ENCODE measurements around the gene COG2.
"Not testable (repeated sequence)": the region's sequence is repeated elsewhere in the genome, so short reads cannot be mapped to it uniquely, and the experiment has no call there.

Gene COG2

DNA sequence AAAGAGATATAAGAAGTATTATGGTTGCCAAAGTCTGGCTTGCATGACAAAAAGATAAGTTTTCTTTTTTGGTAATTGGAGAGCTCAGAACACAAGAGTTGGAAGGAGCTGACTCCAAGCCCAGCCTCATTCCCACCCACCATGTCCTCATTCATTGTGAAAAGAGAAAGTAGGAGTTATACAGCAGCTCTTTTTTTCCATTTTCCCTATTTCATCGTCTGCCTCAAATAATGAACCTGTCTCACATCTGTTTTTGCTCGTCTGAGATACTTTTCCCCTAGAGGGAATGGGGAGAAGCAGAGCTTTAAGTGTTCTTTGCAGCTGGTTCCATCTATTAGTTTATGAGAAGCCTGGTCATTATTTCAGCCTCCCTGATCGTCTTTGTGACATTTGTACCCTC lies 36.9 kb downstream of the COG2 start:
- no peak for DNase-seq (ENCODE audit: low read depth)

GRCh38 chr1:230679825-230680224 lies 37.5 kb downstream of the COG2 start:
- DNase-seq (ENCODE audit: low read depth): no peak

GRCh38 chr1:230680300-230681025 lies 38.2 kb downstream of the COG2 start:
- DNase-seq (ENCODE audit: low read depth): no peak

- peak; percentile 20 for DNase-seq (ENCODE audit: low read depth)
Observed at GRCh38 chr1:230681599-230681998, 39.3 kb downstream of the COG2 start.

- DNase-seq (ENCODE audit: low read depth): no peak
Observed at GRCh38 chr1:230682274-230682673, 40.0 kb downstream of the COG2 start.

GRCh38 chr1:230682882-230683610 lies 40.8 kb downstream of the COG2 start:
- no peak for DNase-seq (ENCODE audit: low read depth)

- no peak for DNase-seq (ENCODE audit: low read depth)
Observed at GRCh38 chr1:230684146-230684545, 41.9 kb downstream of the COG2 start.

DNA sequence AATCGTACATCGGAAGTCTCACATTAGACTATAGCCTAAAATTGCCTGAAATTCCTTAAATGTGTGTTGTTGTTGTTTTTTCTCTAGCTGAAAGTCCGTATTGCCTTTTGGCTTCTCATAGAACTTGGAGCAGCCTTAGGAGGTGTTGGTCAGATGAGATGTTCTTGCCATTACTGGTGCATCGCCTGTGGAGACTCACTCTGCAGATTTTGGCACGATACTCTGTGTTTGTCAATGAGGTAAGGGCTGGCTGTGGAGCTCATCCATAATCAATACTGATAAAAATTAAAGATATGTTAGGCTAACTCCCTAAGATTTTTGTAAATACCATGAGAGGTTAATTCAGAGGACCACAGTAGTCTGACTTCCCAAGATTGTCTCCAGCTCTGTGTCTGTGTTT lies 42.7 kb downstream of the COG2 start:
- DNase-seq (ENCODE audit: low read depth): no peak

DNA sequence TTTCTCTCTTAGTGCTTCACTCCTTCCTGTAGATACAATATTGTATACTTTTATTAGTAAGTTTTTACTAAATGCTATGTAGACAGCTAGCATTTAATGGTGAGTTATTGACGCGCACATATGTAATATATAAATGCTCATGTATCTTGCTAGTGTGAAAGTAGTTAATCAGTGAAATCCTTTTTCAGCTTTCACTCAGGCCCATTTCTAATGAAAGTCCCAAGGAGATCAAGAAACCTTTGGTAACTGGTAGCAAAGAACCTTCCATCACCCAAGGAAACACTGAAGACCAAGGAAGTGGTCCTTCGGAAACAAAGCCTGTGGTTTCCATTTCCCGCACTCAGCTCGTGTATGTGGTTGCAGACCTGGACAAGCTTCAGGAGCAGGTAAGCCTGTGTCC lies 44.5 kb downstream of the COG2 start:
- no peak for DNase-seq (ENCODE audit: low read depth)

GRCh38 chr1:230690101-230690500 lies 47.8 kb downstream of the COG2 start:
- no peak for DNase-seq (ENCODE audit: low read depth)

- DNase-seq (ENCODE audit: low read depth): no peak
Observed at GRCh38 chr1:230691615-230692014, 49.3 kb downstream of the COG2 start.

- DNase-seq (ENCODE audit: low read depth): no peak
Observed at GRCh38 chr1:230693221-230693620, 50.9 kb downstream of the COG2 start.

DNA sequence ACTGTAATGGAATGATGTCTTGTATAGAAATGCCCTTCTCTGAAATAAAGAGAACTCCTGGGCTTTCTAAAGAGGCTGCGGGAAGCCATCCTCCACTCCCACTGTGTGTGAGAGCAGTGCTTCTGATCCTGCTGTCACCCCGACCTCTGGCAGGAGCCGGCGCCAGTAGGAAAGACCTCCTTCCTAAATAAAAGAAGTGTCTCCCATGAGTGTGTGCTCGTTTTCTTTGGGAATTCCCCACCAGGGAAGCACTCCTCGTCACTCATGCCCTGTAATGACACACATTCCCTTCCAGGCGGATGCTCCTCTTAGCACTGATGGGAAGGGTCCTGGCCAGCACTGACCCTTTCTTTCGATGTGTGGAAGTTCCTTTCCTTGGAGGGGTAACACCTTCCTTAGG lies 51.5 kb downstream of the COG2 start:
- no peak for DNase-seq (ENCODE audit: low read depth)

DNA sequence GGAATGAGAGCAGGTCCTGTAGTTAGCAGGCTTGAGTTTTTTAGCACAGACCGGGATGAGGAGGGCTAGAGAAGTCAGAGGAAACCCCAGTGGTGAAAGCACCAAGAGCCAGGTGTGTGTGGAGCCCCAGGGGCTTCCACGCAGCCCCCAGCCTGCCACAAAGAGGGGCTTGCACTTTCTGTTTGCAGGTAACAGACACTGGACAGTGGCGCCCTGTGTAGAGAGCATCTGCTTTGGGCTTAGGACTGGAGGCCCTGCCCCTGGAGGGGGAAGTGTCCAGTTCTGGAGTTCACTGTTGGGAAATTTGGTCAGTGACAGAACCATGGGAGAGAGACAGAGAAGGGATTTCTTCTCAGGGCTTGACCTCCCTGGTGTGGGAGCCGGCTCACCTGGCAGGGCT lies 52.2 kb downstream of the COG2 start:
- no peak for DNase-seq (ENCODE audit: low read depth)

DNA sequence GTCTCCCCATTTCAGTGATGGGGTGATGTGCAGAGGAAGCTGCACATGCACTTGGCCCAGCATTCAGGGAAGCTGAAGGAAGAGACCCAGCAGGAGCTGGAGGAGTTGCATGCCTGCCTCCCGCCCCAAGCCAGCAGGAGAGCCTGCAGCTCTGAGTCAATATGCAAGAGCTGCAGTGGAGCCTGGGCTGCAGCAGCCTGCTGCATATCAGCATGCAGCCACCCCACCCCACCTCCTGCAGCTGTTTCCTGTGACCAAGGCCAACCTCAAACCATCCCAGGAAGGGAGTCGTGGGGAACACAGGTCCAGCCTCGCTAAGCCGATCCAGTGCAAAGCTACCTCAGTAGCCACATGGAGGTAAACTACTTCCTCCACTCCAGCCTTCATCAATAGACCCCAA lies 52.7 kb downstream of the COG2 start:
- no peak for DNase-seq (ENCODE audit: low read depth)

DNA sequence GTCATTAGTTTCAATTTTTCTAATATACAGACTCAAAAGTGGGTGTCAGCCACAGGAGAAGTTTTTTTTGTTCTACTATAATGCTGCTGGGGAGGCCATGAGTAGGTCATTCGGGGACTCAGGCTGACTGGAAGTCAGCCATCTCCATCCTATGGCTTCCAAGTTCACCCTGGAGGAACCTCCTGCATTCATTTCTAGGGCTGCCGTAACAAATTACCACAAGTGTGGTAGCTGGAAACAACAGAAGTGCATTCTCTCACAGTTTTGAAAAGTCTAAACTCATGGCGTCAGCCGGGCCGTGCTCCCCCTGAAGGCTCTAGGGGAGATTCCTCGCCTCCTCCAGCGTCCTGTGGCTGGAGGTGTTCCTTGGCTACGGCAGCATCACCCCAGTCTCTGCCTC lies 53.9 kb downstream of the COG2 start:
- no peak for DNase-seq (ENCODE audit: low read depth)

DNA sequence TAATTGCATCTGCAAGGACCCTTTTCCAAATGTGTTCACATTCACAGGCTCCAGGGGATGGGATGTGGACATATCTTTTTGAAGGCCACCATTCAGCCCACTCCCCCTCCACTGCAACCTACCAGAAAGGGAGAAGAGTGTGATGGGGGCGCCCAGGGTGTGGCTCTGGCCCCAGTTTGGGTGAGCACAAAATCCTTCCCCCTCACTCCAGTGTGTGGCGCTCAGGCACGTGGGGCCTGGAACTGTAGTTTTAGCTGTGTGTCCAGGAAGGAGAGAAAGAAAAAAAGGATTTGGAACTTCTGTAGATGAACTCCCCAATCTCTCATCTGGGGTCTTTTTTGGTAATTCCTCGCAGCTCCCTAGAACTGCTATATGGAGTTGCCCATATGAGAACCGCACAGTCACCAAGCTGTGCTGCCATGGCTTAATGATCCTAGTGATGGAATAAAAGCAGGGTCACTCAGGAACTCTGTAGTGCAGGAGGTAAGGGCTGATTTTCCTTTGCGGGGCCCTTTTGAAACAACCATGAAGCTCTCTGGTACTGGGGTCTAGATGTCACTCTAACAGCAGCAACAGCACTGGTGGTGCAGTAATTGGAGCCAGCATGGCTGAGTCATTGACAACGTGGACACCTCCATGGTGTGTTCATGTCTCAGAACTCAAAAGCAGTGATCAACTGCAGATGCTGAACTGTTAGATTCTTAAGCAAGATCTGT lies 54.6 kb downstream of the COG2 start:
- DNase-seq (ENCODE audit: low read depth): no peak

GRCh38 chr1:230698130-230698529 lies 55.8 kb downstream of the COG2 start:
- DNase-seq (ENCODE audit: low read depth): no peak

GRCh38 chr1:230698964-230699363 lies 56.7 kb downstream of the COG2 start:
- DNase-seq (ENCODE audit: low read depth): not testable (repeated sequence)

GRCh38 chr1:230699716-230700115 lies 57.4 kb downstream of the COG2 start:
- DNase-seq (ENCODE audit: low read depth): no peak

GRCh38 chr1:230700132-230700531 lies 57.9 kb downstream of the COG2 start:
- no peak for DNase-seq (ENCODE audit: low read depth)

DNA sequence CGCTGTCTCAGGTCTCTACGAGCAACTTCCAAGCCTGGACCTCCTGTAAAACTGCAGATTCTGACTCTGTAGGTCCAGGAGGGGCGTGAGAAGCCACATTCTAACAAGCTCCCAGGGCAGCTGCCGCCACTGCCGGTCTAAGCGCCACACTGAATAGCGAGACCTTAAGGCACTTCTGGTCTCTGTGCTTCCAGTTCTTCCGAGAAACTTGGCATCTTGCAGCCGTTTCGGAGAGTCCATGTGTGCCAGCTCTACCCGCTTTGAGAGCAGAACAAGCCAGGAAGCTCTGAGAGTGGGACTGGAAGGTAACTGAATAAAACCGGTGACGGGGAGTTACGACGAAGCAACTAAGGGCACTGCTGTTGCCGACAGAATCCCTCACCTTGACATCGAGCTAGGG lies 59.2 kb downstream of the COG2 start:
- no peak for DNase-seq (ENCODE audit: low read depth)

Measured in HS-27A (cell line).